ENCODE measurements around the gene PLSCR3.

- no peak for TF ChIP-seq CTCF (conservative IDR thresholded peaks at IDR 0.05; ENCODE audit: low read depth in 2 of 2)
- TF ChIP-seq EZH2 (IDR thresholded peaks at IDR 0.05; ENCODE audit: low read depth, unreplicated experiment): no peak
- TF ChIP-seq ETS1 (IDR thresholded peaks at IDR 0.05): no peak
- no peak for TF ChIP-seq POLR2AphosphoS5 (IDR thresholded peaks at IDR 0.05; ENCODE audit: low read depth)
- TF ChIP-seq STAT1 (IDR thresholded peaks at IDR 0.05; ENCODE audit: unreplicated experiment): no peak
- TF ChIP-seq ZNF331 (CRISPR knock-in tag; IDR thresholded peaks at IDR 0.05; ENCODE audit: low read depth): no peak
- TF ChIP-seq REST (IDR thresholded peaks at IDR 0.05; ENCODE audit: unreplicated experiment): no peak
- TF ChIP-seq EZH2phosphoT487 (IDR thresholded peaks at IDR 0.05; ENCODE audit: unreplicated experiment): no peak
- no peak for TF ChIP-seq JUNB (IDR thresholded peaks at IDR 0.05; ENCODE audit: unreplicated experiment)
These were observed 11.4 kb downstream of the PLSCR3 start for GRCh38 chr17:7382901-7383300.

Data from GM23338 (cell line).